ENCODE measurements around the gene LAMA2.

LAMA2 gene

GRCh38 chr6:129236001-129236517, 353.1 kb downstream of the LAMA2 start:
- H3K18ac ChIP-seq (ENCODE audit: low read depth in 1 of 2, low read length in 2 of 2), result no peak overlapping the region

GRCh38 chr6:129238991-129239390, 356.1 kb downstream of the LAMA2 start:
- 100% methylated on average over 1 of the region's 1 CpG for WGBS
- Histone ChIP-seq H3K27me3 (ENCODE audit: control insufficient read depth in 1 of 2, insufficient read depth in 1 of 2, low read length in 2 of 2) (no peaks in the 10 kb centered on the region), H3K9ac (ENCODE audit: low read length) (no peak overlapping the region), H3K4me1 (ENCODE audit: control insufficient read depth, insufficient read depth, low read depth, low read length) (no peaks in the 10 kb centered on the region), H3K79me1 (replicated peaks; ENCODE audit: low read length, poor library complexity, severe bottlenecking) (no peaks in the 10 kb centered on the region), H3K4me3 (ENCODE audit: insufficient read depth in 1 of 2, low read depth in 1 of 2, low read length in 2 of 2) (no peak overlapping the region), H3K14ac (ENCODE audit: low read length in 2 of 2) (no peak overlapping the region), H3K27ac (ENCODE audit: low read length, poor library complexity, severe bottlenecking) (no peak overlapping the region), H2BK15ac (ENCODE audit: low read depth, poor library complexity, severe bottlenecking) (no peak overlapping the region), H4K8ac (ENCODE audit: low read length) (no peak overlapping the region), H2AFZ (ENCODE audit: low read depth, low read length) (no peak overlapping the region), H3K18ac (ENCODE audit: low read depth in 1 of 2, low read length in 2 of 2) (no peak overlapping the region), H3K36me3 (ENCODE audit: control insufficient read depth in 1 of 2, insufficient read depth in 2 of 2, low read depth in 1 of 2, low read length in 2 of 2) (no peaks in the 10 kb centered on the region), H4K91ac (ENCODE audit: low read length) (no peak overlapping the region), H2BK5ac (ENCODE audit: low read depth, low read length, poor library complexity, severe bottlenecking) (no peak overlapping the region), H2BK12ac (ENCODE audit: low read length in 2 of 2) (no peak overlapping the region), H3K23ac (ENCODE audit: low read length in 2 of 2) (no peak overlapping the region), H2BK120ac (ENCODE audit: low read depth, low read length) (no peak overlapping the region), H3K4me2 (ENCODE audit: low read length, poor library complexity, severe bottlenecking) (no peak overlapping the region), H3K9me3 (ENCODE audit: control insufficient read depth, low read length) (no peaks in the 10 kb centered on the region), H3K4ac (ENCODE audit: low read depth in 1 of 2, low read length in 2 of 2) (no peak overlapping the region), H2AK5ac (ENCODE audit: low read length, severe bottlenecking) (no peak overlapping the region)
- no peak for DNase-seq

More at GRCh38 chr6:129236001-129236517, 353.1 kb downstream of the LAMA2 start:
- Histone ChIP-seq H3K9me3 (ENCODE audit: control insufficient read depth, low read length) (no peaks in the 10 kb centered on the region), H3K23ac (ENCODE audit: low read length in 2 of 2) (no peak overlapping the region), H2BK15ac (ENCODE audit: low read depth, poor library complexity, severe bottlenecking) (no peak overlapping the region), H4K91ac (ENCODE audit: low read length) (no peak overlapping the region), H2BK120ac (ENCODE audit: low read depth, low read length) (no peak overlapping the region), H3K4ac (ENCODE audit: low read depth in 1 of 2, low read length in 2 of 2) (no peak overlapping the region), H3K27me3 (ENCODE audit: control insufficient read depth in 1 of 2, insufficient read depth in 1 of 2, low read length in 2 of 2) (no peaks in the 10 kb centered on the region), H3K27ac (ENCODE audit: low read length, poor library complexity, severe bottlenecking) (no peak overlapping the region), H2AFZ (ENCODE audit: low read depth, low read length) (no peak overlapping the region), H3K4me3 (ENCODE audit: insufficient read depth in 1 of 2, low read depth in 1 of 2, low read length in 2 of 2) (peak overlapping the region in 1 of 2 experiments; percentile 42), H2AK5ac (ENCODE audit: low read length, severe bottlenecking) (no peak overlapping the region), H2BK12ac (ENCODE audit: low read length in 2 of 2) (no peak overlapping the region), H3K36me3 (ENCODE audit: control insufficient read depth in 1 of 2, insufficient read depth in 2 of 2, low read depth in 1 of 2, low read length in 2 of 2) (no peaks in the 10 kb centered on the region), H2BK5ac (ENCODE audit: low read depth, low read length, poor library complexity, severe bottlenecking) (no peak overlapping the region), H3K14ac (ENCODE audit: low read length in 2 of 2) (no peak overlapping the region), H3K4me1 (ENCODE audit: control insufficient read depth, insufficient read depth, low read depth, low read length) (no peaks in the 10 kb centered on the region), H3K4me2 (ENCODE audit: low read length, poor library complexity, severe bottlenecking) (no peak overlapping the region), H4K8ac (ENCODE audit: low read length) (no peak overlapping the region), H3K9ac (ENCODE audit: low read length) (peak overlapping the region; percentile 77), H3K79me1 (replicated peaks; ENCODE audit: low read length, poor library complexity, severe bottlenecking) (no peaks in the 10 kb centered on the region)
- WGBS, result 88% methylated on average over 2 of the region's 4 CpGs
- DNase-seq, result no peak

DNA sequence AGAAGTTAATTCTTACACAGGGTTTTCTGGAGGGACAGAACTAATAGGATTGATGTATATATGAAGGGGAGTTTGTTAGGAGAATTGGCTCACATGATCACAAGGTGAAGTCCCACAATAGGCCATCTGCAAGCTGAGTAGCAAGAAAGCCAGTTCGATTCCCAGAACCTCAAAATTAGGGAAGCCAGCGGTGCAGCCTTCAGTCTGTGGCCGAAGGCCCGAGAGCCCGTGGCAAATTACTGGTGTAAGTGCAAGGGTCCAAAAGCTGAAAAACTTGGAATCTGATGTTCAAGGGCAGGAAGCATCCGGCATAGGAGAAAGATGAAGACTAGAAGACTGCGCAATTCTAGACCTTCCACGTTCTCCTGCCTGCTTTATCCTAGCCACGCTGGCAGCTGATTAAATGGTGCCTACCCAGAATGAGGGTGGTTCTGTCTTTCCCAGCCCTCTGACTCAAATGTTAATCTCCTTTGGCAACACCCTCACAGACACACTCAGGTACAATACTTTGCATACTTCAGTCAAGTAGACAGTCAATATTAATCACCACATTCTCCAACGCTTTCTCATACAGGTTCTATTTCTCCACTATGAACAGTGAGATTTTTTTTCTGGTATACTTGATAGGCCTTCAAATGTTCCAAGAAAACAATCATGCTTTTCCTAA, 357.0 kb downstream of the LAMA2 start:
- H3K79me1 ChIP-seq (replicated peaks; ENCODE audit: low read length, poor library complexity, severe bottlenecking), result no peaks in the 10 kb centered on the region
- H2AK5ac ChIP-seq (ENCODE audit: low read length, severe bottlenecking), result no peak overlapping the region
- no peak overlapping the region for H2BK15ac ChIP-seq (ENCODE audit: low read depth, poor library complexity, severe bottlenecking)
- no peak overlapping the region for H4K91ac ChIP-seq (ENCODE audit: low read length)
- no peak overlapping the region for H3K4me2 ChIP-seq (ENCODE audit: low read length, poor library complexity, severe bottlenecking)
- no peak overlapping the region for H3K14ac ChIP-seq (ENCODE audit: low read length in 2 of 2)
- no peak for DNase-seq
- no peaks in the 10 kb centered on the region for H3K9me3 ChIP-seq (ENCODE audit: control insufficient read depth, low read length)
- H3K4me1 ChIP-seq (ENCODE audit: control insufficient read depth, insufficient read depth, low read depth, low read length), result no peaks in the 10 kb centered on the region
- H3K9ac ChIP-seq (ENCODE audit: low read length), result no peak overlapping the region
- no peaks in the 10 kb centered on the region for H3K27me3 ChIP-seq (ENCODE audit: control insufficient read depth in 1 of 2, insufficient read depth in 1 of 2, low read length in 2 of 2)
- H3K4me3 ChIP-seq (ENCODE audit: insufficient read depth in 1 of 2, low read depth in 1 of 2, low read length in 2 of 2), result no peak overlapping the region
- H2BK120ac ChIP-seq (ENCODE audit: low read depth, low read length), result no peak overlapping the region
- no peaks in the 10 kb centered on the region for H3K36me3 ChIP-seq (ENCODE audit: control insufficient read depth in 1 of 2, insufficient read depth in 2 of 2, low read depth in 1 of 2, low read length in 2 of 2)
- no peak overlapping the region for H4K8ac ChIP-seq (ENCODE audit: low read length)
- no peak overlapping the region for H2AFZ ChIP-seq (ENCODE audit: low read depth, low read length)
- no peak overlapping the region for H3K4ac ChIP-seq (ENCODE audit: low read depth in 1 of 2, low read length in 2 of 2)
- 95% methylated on average over 10 of the region's 10 CpGs for WGBS
- H2BK12ac ChIP-seq (ENCODE audit: low read length in 2 of 2), result no peak overlapping the region
- H3K18ac ChIP-seq (ENCODE audit: low read depth in 1 of 2, low read length in 2 of 2), result no peak overlapping the region
- H2BK5ac ChIP-seq (ENCODE audit: low read depth, low read length, poor library complexity, severe bottlenecking), result no peak overlapping the region
- no peak overlapping the region for H3K23ac ChIP-seq (ENCODE audit: low read length in 2 of 2)
- no peak overlapping the region for H3K27ac ChIP-seq (ENCODE audit: low read length, poor library complexity, severe bottlenecking)

DNA sequence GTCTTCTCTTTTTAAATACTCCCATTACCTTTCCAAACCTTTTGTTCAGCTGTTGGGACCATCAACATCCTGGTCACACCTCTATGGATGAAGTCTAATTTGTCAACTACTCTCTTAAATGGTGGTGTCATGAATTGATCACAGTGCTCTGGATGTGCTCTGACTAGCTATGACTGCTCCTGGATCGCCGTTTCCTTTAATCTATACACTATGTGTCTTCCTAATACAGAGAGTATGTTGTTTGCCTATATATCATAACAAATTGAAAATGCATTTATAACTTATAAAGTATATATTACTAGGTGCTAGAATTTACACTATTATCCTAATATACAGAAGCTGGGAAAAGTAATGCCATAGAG, 357.5 kb downstream of the LAMA2 start:
- no peak overlapping the region for H2AK5ac ChIP-seq (ENCODE audit: low read length, severe bottlenecking)
- H4K8ac ChIP-seq (ENCODE audit: low read length), result no peak overlapping the region
- no peaks in the 10 kb centered on the region for H3K9me3 ChIP-seq (ENCODE audit: control insufficient read depth, low read length)
- H3K4me3 ChIP-seq (ENCODE audit: insufficient read depth in 1 of 2, low read depth in 1 of 2, low read length in 2 of 2), result no peak overlapping the region
- no peaks in the 10 kb centered on the region for H3K27me3 ChIP-seq (ENCODE audit: control insufficient read depth in 1 of 2, insufficient read depth in 1 of 2, low read length in 2 of 2)
- H3K79me1 ChIP-seq (replicated peaks; ENCODE audit: low read length, poor library complexity, severe bottlenecking), result no peaks in the 10 kb centered on the region
- no peak overlapping the region for H3K27ac ChIP-seq (ENCODE audit: low read length, poor library complexity, severe bottlenecking)
- no peaks in the 10 kb centered on the region for H3K36me3 ChIP-seq (ENCODE audit: control insufficient read depth in 1 of 2, insufficient read depth in 2 of 2, low read depth in 1 of 2, low read length in 2 of 2)
- H3K4me2 ChIP-seq (ENCODE audit: low read length, poor library complexity, severe bottlenecking), result no peak overlapping the region
- no peak overlapping the region for H2BK12ac ChIP-seq (ENCODE audit: low read length in 2 of 2)
- no peak overlapping the region for H3K9ac ChIP-seq (ENCODE audit: low read length)
- H2BK15ac ChIP-seq (ENCODE audit: low read depth, poor library complexity, severe bottlenecking), result no peak overlapping the region
- no peak for DNase-seq
- no peak overlapping the region for H3K4ac ChIP-seq (ENCODE audit: low read depth in 1 of 2, low read length in 2 of 2)
- H4K91ac ChIP-seq (ENCODE audit: low read length), result no peak overlapping the region
- WGBS, result no CpG with 5 or more reads among the region's 2 CpGs
- no peaks in the 10 kb centered on the region for H3K4me1 ChIP-seq (ENCODE audit: control insufficient read depth, insufficient read depth, low read depth, low read length)
- H2BK120ac ChIP-seq (ENCODE audit: low read depth, low read length), result no peak overlapping the region
- no peak overlapping the region for H3K18ac ChIP-seq (ENCODE audit: low read depth in 1 of 2, low read length in 2 of 2)
- no peak overlapping the region for H2BK5ac ChIP-seq (ENCODE audit: low read depth, low read length, poor library complexity, severe bottlenecking)
- no peak overlapping the region for H3K23ac ChIP-seq (ENCODE audit: low read length in 2 of 2)
- no peak overlapping the region for H2AFZ ChIP-seq (ENCODE audit: low read depth, low read length)
- H3K14ac ChIP-seq (ENCODE audit: low read length in 2 of 2), result no peak overlapping the region

Data from mesenchymal stem cell (in vitro differentiated cells and primary cell).